GM12874 (cell line): ENCODE data around the gene CCDC192.

ENCODE experiments used
- TF ChIP-seq, protein P1 (sequence below): IDR thresholded peaks from 2 replicates; pipeline ENCODE4 v1.5.1; 2011; ENCODE audit warnings: low read depth, mild to moderate bottlenecking, control low read depth, low read length, moderate library complexity; ENCODE audit not compliant: insufficient read depth

CCDC192 gene

DNA sequence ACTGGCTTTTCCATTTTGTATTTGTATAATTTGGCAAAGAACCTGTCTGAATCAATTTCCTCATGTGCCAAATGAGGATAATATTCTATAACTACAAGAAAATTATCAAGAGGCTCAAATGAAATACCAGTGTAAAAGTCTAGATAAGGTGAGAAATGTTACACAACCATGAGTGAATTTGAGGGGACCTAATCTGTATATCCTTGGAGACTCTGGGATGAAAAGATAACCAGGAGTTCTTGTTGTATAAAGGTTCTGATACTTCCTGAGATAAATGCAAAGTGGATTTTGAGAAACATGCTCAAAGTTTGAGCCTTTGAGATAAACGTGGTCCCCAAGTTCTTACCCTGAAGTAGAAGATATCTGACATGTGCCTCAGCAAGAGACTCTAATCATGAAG, 260.0 kb downstream of the CCDC192 start:
- TF ChIP-seq, protein P1, sequence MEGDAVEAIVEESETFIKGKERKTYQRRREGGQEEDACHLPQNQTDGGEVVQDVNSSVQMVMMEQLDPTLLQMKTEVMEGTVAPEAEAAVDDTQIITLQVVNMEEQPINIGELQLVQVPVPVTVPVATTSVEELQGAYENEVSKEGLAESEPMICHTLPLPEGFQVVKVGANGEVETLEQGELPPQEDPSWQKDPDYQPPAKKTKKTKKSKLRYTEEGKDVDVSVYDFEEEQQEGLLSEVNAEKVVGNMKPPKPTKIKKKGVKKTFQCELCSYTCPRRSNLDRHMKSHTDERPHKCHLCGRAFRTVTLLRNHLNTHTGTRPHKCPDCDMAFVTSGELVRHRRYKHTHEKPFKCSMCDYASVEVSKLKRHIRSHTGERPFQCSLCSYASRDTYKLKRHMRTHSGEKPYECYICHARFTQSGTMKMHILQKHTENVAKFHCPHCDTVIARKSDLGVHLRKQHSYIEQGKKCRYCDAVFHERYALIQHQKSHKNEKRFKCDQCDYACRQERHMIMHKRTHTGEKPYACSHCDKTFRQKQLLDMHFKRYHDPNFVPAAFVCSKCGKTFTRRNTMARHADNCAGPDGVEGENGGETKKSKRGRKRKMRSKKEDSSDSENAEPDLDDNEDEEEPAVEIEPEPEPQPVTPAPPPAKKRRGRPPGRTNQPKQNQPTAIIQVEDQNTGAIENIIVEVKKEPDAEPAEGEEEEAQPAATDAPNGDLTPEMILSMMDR = no peak

DNA sequence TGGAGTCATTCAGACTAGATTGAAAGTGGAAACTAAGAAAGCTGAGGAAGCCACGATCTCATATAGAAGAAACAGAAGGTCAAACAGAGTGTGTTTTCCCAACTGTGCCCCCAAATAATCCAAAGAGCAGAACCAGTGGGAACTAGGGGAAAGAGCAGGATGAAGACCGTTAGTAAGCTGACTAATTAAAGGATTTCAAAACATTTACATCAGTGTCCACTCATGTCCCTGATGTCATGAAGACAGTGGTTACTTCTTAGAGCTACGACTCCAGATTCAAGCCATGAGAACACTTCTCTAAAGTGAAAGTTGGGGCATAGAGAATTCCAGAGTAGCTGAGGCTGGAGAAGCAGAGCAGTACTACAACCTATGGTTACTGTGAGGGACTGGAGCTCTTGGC, 260.7 kb downstream of the CCDC192 start:
- TF ChIP-seq, protein P1 = no peak

DNA sequence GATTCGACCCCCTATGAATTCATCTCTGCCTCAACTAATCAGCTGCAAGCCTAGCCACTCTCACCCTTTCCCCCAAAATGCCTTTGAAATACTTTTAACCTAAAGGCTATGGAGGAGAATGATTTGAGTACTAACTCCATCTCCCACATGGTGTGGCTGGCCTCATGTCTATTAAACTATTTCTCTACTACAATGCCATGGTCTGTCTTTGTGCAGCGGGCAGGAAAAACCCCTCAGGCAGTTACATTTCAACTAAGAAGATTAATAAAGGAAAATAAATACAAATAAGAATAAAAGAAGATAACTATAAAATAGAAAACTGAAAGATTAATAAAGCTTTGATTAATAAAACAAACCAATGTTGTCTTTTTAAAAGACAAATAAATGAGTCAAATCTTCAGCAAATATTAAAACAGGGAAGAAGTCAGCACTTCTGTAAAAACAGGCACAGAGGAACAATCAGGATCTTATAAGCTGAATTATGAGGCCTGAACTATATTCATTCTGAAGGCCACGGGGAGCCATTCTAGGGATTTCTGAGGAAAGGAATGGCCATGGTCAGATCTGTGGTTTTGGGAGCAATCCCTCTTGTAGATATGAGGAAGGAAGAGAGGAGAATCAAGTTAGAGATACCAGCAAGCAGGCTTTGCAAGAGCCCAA, 264.3 kb downstream of the CCDC192 start:
- TF ChIP-seq, protein P1 = no peak

DNA sequence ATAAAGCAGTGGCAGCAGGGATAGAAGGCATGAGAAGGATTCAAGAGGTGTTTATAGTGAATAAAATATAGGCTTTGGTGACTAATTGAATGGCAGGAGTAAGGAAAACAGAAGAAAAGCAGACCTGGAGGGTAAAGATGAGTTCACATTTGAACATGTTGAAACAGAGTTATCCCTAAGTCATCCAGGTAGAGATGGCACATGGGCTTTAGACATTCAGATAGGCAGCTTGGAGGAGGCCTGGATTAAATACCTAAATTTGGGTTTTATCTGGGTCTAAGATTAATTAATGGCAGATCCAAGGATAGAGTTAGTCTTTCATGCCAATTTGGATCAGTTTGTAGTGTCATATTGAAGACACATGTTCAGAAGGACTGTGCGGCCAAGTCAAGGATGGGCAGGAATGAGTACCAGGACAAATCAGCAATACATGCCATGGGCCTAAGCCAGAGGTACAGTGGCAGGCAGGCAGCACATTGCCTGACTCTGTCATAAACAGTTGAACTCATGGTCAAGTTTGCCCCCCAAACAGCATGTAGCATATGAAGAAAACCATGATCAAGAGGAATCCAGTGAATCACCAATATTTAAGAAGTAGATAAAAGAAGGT, 264.9 kb downstream of the CCDC192 start:
- TF ChIP-seq, protein P1 = no peak

DNA sequence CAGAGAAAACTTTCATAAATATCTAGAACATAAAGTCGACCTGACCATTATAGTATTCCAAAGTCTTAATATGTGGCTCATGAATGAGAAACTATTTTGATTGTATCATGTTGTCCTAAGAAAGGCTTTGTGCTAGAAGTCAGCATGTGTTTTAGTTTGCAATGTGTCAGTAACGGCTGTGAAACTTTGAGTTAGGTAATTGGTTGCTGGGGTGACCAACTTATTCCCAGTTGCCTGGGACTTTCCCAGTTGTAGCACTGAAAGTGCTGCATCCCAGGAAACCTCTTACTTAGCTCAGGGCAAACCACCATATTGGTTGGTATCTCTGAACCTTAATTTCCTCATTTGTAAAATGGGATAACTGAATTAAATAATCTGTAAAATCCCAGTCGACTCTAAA, 265.8 kb downstream of the CCDC192 start:
- TF ChIP-seq, protein P1 = no peak

DNA sequence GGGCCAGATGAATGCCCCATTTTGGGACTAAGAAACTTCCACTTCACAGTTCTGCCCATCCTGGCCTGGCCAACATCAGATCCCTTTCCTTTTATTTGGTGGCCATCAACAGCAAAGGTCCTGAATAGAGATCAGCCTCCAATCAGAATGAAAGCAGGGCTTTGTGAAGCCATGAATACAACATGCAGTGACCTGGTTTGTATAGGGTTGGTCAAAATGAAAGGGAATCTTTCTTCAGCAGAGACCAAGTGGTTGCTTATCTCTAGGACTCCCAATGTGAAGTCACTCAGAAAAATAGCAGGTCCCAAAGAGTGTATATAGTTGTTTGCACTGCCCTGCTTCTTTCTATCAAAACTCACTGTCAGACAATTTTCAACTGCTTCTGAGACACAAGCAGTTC, 266.5 kb downstream of the CCDC192 start:
- TF ChIP-seq, protein P1 = no peak

DNA sequence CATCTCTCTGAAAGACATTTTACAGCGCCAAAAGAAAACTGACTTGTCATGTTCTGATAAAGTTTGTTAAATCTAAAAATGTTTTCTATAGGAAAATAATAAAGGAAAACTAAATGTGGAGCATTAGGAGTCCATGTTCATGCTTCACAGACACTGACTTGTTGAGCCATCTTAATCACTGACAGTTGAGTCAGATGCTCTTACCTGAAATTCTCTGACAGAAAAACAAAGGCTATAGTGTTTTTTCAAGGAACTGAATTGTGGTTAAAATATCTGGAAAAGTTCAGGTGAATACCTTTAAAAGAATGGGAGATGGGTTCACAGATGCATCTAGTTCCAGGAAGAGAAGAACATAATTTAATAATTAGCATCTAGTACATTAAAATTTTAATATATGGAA, 266.9 kb downstream of the CCDC192 start:
- TF ChIP-seq, protein P1 = no peak
